Measurements from ENCODE around the gene VSTM2L.
"Not testable (repeated sequence)": the region's sequence is repeated elsewhere in the genome, so short reads cannot be mapped to it uniquely, and the experiment has no call there.

The VSTM2L gene

DNA sequence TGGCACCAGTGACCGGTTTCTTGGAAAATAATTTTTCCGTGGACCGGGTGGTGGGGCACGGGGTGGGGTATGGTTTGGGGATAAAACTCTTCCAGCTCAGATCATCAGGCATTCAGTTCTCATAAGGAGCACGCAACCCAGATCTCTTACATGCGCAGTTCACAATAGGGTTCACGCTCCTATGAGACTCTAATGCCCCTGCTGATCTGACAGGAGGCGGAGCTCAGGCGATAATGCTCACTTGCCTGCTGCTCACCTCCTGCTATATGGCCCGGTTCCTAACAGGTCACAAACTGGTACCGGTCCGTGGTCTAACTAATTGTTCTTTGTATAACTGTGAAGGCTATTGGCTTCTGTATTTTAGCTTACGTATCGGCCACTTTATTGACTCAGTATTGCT is 51.7 kb downstream of the VSTM2L start:
- Histone ChIP-seq H3K4me3 (ENCODE audit: low read depth, low read length) (no peak overlapping the region), H3K27ac (no peak overlapping the region), H3K27me3 (replicated peaks) (peaks cover 10% of the 10 kb centered on the region), H3K36me3 (replicated peaks) (no peaks in the 10 kb centered on the region)
- DNase-seq, result no peak
- TF ChIP-seq, protein P1, sequence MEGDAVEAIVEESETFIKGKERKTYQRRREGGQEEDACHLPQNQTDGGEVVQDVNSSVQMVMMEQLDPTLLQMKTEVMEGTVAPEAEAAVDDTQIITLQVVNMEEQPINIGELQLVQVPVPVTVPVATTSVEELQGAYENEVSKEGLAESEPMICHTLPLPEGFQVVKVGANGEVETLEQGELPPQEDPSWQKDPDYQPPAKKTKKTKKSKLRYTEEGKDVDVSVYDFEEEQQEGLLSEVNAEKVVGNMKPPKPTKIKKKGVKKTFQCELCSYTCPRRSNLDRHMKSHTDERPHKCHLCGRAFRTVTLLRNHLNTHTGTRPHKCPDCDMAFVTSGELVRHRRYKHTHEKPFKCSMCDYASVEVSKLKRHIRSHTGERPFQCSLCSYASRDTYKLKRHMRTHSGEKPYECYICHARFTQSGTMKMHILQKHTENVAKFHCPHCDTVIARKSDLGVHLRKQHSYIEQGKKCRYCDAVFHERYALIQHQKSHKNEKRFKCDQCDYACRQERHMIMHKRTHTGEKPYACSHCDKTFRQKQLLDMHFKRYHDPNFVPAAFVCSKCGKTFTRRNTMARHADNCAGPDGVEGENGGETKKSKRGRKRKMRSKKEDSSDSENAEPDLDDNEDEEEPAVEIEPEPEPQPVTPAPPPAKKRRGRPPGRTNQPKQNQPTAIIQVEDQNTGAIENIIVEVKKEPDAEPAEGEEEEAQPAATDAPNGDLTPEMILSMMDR (IDR thresholded peaks at IDR 0.05; ENCODE audit: low read depth, low read length, missing control alignments), result no peak
- in situ Hi-C loops (cut with HindIII; ENCODE audit: low pct_ligation_motif_present, low sequenced_read_pairs), result no loop called here

DNA sequence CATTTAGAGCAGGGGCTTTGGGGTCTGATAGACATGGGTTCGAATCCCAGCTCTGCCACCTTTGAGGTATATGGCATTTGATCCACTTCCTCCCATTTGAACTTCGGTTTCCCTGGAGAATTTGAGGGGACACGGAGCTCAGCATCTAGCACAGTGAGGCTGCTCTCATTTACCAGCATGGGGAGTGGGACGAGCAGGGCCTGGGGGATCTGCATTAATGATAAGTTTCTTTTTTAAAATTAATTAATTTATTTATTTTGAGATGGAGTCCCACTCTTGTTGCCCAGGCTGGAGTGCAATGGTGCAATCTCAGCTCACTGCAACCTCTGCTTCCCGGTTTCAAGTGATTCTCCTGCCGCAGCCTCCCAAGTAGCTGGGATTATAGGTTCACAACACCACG is 52.6 kb downstream of the VSTM2L start:
- Histone ChIP-seq H3K27me3 (replicated peaks) (peaks cover 10% of the 10 kb centered on the region), H3K36me3 (replicated peaks) (no peaks in the 10 kb centered on the region), H3K27ac (no peak overlapping the region), H3K4me3 (ENCODE audit: low read depth, low read length) (no peak overlapping the region)
- TF ChIP-seq, protein P1 (IDR thresholded peaks at IDR 0.05; ENCODE audit: low read depth, low read length, missing control alignments), result no peak
- no peak for DNase-seq
- in situ Hi-C loops (cut with HindIII; ENCODE audit: low pct_ligation_motif_present, low sequenced_read_pairs), result no loop called here

DNA sequence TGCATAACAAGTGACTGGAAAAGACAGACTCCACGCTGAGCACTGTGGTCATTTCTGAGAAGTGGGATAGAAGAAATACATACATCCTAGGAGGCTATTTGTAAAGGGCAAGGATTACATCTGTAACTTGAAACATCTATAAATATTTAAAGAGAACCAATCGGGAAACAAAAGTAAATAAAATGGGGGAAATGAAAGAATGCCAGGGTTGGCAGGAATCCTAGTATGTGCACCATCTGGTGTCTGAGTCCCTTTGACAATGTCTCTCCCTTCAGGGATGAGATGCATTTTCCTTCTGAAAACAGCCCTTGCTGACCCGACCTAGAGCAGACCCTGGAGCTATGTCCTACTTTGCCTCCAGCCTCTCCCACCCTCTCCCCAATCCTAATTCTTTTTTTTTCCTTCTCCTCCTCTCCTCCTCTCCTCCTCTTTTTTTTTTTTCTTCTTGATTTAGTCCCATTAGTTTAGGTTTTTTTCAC is 53.2 kb downstream of the VSTM2L start:
- Histone ChIP-seq H3K27ac (no peak overlapping the region), H3K36me3 (replicated peaks) (no peaks in the 10 kb centered on the region), H3K27me3 (replicated peaks) (peaks cover 10% of the 10 kb centered on the region), H3K4me3 (ENCODE audit: low read depth, low read length) (no peak overlapping the region)
- in situ Hi-C loops (cut with HindIII; ENCODE audit: low pct_ligation_motif_present, low sequenced_read_pairs), result no loop called here
- DNase-seq, result no peak
- TF ChIP-seq, protein P1 (IDR thresholded peaks at IDR 0.05; ENCODE audit: low read depth, low read length, missing control alignments), result no peak

- Histone ChIP-seq H3K27me3 (replicated peaks) (peaks cover 10% of the 10 kb centered on the region), H3K4me3 (ENCODE audit: low read depth, low read length) (no peak overlapping the region), H3K27ac (no peak overlapping the region), H3K36me3 (replicated peaks) (no peaks in the 10 kb centered on the region)
- DNase-seq, result no peak
- TF ChIP-seq, protein P1 (IDR thresholded peaks at IDR 0.05; ENCODE audit: low read depth, low read length, missing control alignments), result no peak
- in situ Hi-C loops (cut with HindIII; ENCODE audit: low pct_ligation_motif_present, low sequenced_read_pairs), result no loop called here
These were observed 56.1 kb downstream of the VSTM2L start for GRCh38 chr20:37958856-37959520.

DNA sequence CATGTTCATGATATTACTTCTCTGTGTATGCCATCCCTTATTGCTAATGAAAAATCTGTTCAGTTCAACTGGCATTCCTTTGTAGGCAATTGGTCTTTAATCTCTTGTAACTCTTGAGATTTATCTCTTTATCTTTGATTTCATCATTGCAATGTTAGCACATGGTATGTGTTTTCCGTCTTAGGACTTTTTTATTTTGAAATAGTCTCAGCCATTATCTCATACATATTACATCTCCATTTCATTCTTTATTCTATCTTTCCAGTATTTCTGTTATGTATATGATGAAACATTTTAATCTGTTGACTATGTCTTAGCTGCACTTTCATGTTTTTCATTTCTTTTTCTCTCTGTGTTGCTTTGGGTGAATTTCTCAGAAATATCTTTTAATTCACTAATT is 58.1 kb downstream of the VSTM2L start:
- TF ChIP-seq, protein P1 (IDR thresholded peaks at IDR 0.05; ENCODE audit: low read depth, low read length, missing control alignments), result no peak
- no peak for DNase-seq
- in situ Hi-C loops (cut with HindIII; ENCODE audit: low pct_ligation_motif_present, low sequenced_read_pairs), result no loop called here
- Histone ChIP-seq H3K4me3 (ENCODE audit: low read depth, low read length) (no peak overlapping the region), H3K36me3 (replicated peaks) (no peaks in the 10 kb centered on the region), H3K27ac (no peak overlapping the region), H3K27me3 (replicated peaks) (peaks cover 11% of the 10 kb centered on the region)

DNA sequence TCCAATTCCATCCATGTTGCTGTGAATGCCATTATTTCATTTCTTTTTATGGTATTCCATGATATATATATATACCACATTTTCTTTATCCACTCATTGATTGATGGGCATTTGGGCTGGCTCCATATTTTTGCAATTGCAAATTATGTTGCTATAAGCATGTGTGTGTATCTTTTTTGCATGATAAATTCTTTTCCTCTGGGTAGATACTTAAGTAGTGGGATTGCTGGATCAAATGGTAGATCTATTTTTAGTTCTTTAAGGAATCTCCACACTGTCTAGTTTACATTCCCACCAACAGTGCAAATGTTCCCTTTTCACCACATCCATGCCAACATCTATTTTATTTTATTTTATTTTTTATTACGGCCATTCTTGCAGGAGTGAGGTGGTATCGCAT is 60.6 kb downstream of the VSTM2L start:
- DNase-seq; in situ Hi-C loops (cut with HindIII; ENCODE audit: low pct_ligation_motif_present, low sequenced_read_pairs); H3K36me3 ChIP-seq (replicated peaks); H3K27me3 ChIP-seq (replicated peaks); H3K4me3 ChIP-seq (ENCODE audit: low read depth, low read length); H3K27ac ChIP-seq: not testable (repeated sequence)
